WI38 (cell line): ENCODE data around the gene DOCK1.

Source experiments
- H3K4me3 ChIP-seq: 2 replicates; pipeline ENCODE4 v1.5.1; 2011; ENCODE audit warnings: low read depth, mild to moderate bottlenecking, control low read depth, low read length
- CTCF ChIP-seq: IDR thresholded peaks from 2 replicates; pipeline ENCODE4 v1.5.1; 2012; ENCODE audit warnings: low read depth, mild to moderate bottlenecking, control low read depth, low read length

Gene DOCK1

GRCh38 chr10:127040756-127041155 lies 135.5 kb downstream of the DOCK1 start:
- H3K4me3 ChIP-seq: no peak overlapping the region
- no peak for TF ChIP-seq CTCF

- TF ChIP-seq CTCF: no peak
- no peak overlapping the region for H3K4me3 ChIP-seq
These were observed 136.3 kb downstream of the DOCK1 start for GRCh38 chr10:127041552-127041951.

- no peak for TF ChIP-seq CTCF
- no peak overlapping the region for H3K4me3 ChIP-seq
These were observed 138.1 kb downstream of the DOCK1 start for GRCh38 chr10:127043301-127043700.

GRCh38 chr10:127044186-127044585 lies 139.0 kb downstream of the DOCK1 start:
- H3K4me3 ChIP-seq: no peak overlapping the region

GRCh38 chr10:127046975-127047877 lies 142.0 kb downstream of the DOCK1 start:
- no peak overlapping the region for H3K4me3 ChIP-seq
- TF ChIP-seq CTCF: no peak

More at GRCh38 chr10:127044186-127044585, 139.0 kb downstream of the DOCK1 start:
- no peak for TF ChIP-seq CTCF

- H3K4me3 ChIP-seq: no peak overlapping the region
- no peak for TF ChIP-seq CTCF
These were observed 142.6 kb downstream of the DOCK1 start for GRCh38 chr10:127047878-127048238.

- TF ChIP-seq CTCF: no peak
- no peak overlapping the region for H3K4me3 ChIP-seq
These were observed 143.4 kb downstream of the DOCK1 start for GRCh38 chr10:127048630-127049029.
